Suprapubic skin (tissue), 4 donors: ENCODE data around the gene NTM. TPM values are rescaled to one million over a fixed set of nuclear protein-coding genes. Genes with fewer than 3 reads are reported as not detected.
"Not testable (repeated sequence)": the region's sequence is repeated elsewhere in the genome, so short reads cannot be mapped to it uniquely, and the experiment has no call there.

Source experiments
- DNase-seq, 2 donors: peaks; one replicate each; pipeline ENCODE4 v3.0.0-alpha.2; 2019; ENCODE audit warnings: low spot score in 2 of 2
- H3K27ac ChIP-seq: fragments of 200-600 bp; sonication (generic); one replicate; pipeline ENCODE4 v1.5.1; 2019
- H3K27me3 ChIP-seq: fragments of 200-600 bp; sonication (generic); one replicate; pipeline ENCODE4 v1.5.1; 2019
- H3K36me3 ChIP-seq: fragments of 200-600 bp; sonication (generic); one replicate; pipeline ENCODE4 v1.5.1; 2019
- H3K4me1 ChIP-seq: fragments of 200-600 bp; sonication (generic); one replicate; pipeline ENCODE4 v1.5.1; 2019
- H3K4me3 ChIP-seq: fragments of 200-600 bp; sonication (generic); one replicate; pipeline ENCODE4 v1.5.1; 2019; ENCODE audit warnings: mild to moderate bottlenecking
- H3K9me3 ChIP-seq: fragments of 200-600 bp; sonication (generic); one replicate; pipeline ENCODE4 v1.5.1; 2019
- EP300 ChIP-seq: sonication (generic); formaldehyde crosslinking; IDR thresholded peaks from one replicate; pipeline ENCODE4 v1.6.1; 2017; ENCODE audit warnings: antibody characterized with exemption
- POLR2A ChIP-seq, 2 donors: fragments of 450-650 bp; IDR thresholded peaks; one replicate each; pipeline ENCODE4 v1.6.1; 2017; ENCODE audit warnings: antibody characterized with exemption in 2 of 2, mild to moderate bottlenecking in 2 of 2, moderate library complexity in 2 of 2
- POLR2AphosphoS5 ChIP-seq, 3 donors: sonication (generic); formaldehyde crosslinking; IDR thresholded peaks; one replicate each; pipeline ENCODE4 v1.6.1; 2017; ENCODE audit warnings: antibody characterized with exemption in 3 of 3
- WGBS: methylation state at CpG from one replicate; pipeline ENCODE4 v1.1.5; 2018; 5-methylcytosine and 5-hydroxymethylcytosine counted together
- total RNA-seq, 4 donors: library from RNA; depleted of rRNA; stranded (reverse); fragments of >200 nt; gene quantifications; one replicate each; pipeline ENCODE4 v1.1.0, GENCODE V29; 2016
- TF ChIP-seq, protein P1 (sequence below), 2 donors: fragments of 200-600 bp in 1 of 2; fragments of 450-650 bp in 1 of 2; sonication (generic) in 1 of 2; IDR thresholded peaks; one replicate each; pipeline ENCODE4 v1.5.1; 2016 to 2019; ENCODE audit warnings: antibody characterized with exemption in 2 of 2, mild to moderate bottlenecking in 1 of 2, moderate library complexity in 1 of 2

Gene NTM
- total RNA-seq, 4 donors from 2014 or later = 0.19 to 19.1 (median 2.1) TPM

DNA sequence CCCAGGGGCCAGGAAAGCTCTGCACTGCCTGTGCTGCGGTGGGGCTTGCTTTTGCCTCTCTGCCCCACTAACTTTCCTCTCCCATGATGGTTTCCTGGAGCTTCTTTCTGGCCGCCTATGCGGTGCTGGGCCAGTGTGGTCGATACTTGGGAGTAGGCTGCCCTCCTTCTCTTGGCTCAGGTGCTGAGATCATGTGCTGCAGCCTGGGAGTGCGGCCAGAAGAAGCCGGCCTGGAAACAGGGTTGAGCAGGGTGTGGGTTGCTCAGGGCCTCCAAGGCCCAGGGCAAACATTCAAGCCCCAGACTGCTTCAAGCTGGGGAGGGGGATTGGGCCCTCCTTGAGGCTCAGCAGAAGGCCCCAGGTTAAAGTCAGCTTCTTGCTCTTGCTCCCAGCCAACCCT, 125.0 kb downstream of the NTM start:
- Histone ChIP-seq H3K27me3 (no peaks in the 10 kb centered on the region), H3K9me3 (no peaks in the 10 kb centered on the region), H3K27ac (peak overlapping the region; percentile 67), H3K36me3 (no peaks in the 10 kb centered on the region), H3K4me1 (peaks cover 32% of the 10 kb centered on the region), H3K4me3 (no peak overlapping the region)
- WGBS = 13% methylated on average over 3 of the region's 6 CpGs
- peak in 1 of 2 donors; percentile 72 for DNase-seq
- TF ChIP-seq POLR2A (IDR thresholded peaks at IDR 0.05) = no peak
- TF ChIP-seq, protein P1, sequence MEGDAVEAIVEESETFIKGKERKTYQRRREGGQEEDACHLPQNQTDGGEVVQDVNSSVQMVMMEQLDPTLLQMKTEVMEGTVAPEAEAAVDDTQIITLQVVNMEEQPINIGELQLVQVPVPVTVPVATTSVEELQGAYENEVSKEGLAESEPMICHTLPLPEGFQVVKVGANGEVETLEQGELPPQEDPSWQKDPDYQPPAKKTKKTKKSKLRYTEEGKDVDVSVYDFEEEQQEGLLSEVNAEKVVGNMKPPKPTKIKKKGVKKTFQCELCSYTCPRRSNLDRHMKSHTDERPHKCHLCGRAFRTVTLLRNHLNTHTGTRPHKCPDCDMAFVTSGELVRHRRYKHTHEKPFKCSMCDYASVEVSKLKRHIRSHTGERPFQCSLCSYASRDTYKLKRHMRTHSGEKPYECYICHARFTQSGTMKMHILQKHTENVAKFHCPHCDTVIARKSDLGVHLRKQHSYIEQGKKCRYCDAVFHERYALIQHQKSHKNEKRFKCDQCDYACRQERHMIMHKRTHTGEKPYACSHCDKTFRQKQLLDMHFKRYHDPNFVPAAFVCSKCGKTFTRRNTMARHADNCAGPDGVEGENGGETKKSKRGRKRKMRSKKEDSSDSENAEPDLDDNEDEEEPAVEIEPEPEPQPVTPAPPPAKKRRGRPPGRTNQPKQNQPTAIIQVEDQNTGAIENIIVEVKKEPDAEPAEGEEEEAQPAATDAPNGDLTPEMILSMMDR (IDR thresholded peaks at IDR 0.05) = no peak
- no peak for TF ChIP-seq EP300
- TF ChIP-seq POLR2AphosphoS5 (IDR thresholded peaks at IDR 0.05) = no peak

DNA sequence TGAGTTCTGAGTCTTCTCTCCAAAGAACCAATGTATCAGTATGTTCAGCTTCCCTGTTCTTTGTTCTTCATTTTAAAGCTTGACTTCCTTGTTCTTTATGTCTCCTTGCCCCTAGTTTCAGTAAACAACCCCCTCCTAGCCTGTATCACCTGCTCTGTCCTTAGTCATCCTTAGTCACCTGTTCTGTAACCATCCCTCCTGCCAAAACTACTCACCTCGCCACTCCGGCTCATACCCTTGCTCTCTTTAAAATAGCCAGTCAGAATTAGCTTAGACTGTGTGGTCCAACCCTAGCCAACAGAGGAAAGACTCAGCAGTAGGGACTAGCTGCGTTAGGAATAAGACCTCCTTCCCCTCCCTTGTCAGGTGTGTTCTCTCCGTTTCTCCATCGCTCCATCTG, 127.3 kb downstream of the NTM start:
- H3K36me3 ChIP-seq, H3K27me3 ChIP-seq, H3K9me3 ChIP-seq, DNase-seq, H3K27ac ChIP-seq, H3K4me3 ChIP-seq: not testable (repeated sequence)
- H3K4me1 ChIP-seq = peaks cover 32% of the 10 kb centered on the region
- WGBS = 81% methylated on average over 5 of the region's 5 CpGs

DNA sequence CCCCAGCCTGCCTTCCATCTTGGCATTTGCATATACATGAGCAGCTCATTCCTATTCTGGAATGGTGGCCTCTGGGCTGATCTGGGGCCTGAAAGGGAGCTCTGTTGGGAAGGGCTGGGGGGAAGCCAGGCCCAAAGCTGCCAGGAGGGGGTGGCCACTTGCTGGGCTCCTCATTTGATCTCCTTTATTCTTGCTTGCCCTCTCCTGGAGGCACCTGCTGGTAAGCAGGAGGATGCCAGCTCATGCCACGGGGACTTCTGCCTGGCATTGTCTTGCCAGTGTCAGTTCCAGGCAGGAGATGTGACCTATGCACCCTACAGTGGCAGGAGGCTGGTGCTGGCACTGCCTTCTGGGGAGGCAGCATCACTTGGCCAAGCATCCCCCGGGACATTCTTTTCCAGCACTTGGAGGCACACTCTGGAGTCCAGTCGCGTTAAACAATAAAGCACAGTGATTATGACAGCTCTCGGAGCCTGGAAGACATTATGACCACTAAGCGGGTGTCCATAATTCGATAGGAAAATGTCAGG, 128.3 kb downstream of the NTM start:
- 77% methylated on average over 7 of the region's 7 CpGs for WGBS
- TF ChIP-seq POLR2AphosphoS5 (IDR thresholded peaks at IDR 0.05) = no peak
- H3K4me3 ChIP-seq = no peak overlapping the region
- peaks cover 3% of the 10 kb centered on the region for H3K27me3 ChIP-seq
- H3K4me1 ChIP-seq = peaks cover 32% of the 10 kb centered on the region
- no peaks in the 10 kb centered on the region for H3K36me3 ChIP-seq
- no peaks in the 10 kb centered on the region for H3K9me3 ChIP-seq
- no peak for DNase-seq
- H3K27ac ChIP-seq = no peak overlapping the region

DNA sequence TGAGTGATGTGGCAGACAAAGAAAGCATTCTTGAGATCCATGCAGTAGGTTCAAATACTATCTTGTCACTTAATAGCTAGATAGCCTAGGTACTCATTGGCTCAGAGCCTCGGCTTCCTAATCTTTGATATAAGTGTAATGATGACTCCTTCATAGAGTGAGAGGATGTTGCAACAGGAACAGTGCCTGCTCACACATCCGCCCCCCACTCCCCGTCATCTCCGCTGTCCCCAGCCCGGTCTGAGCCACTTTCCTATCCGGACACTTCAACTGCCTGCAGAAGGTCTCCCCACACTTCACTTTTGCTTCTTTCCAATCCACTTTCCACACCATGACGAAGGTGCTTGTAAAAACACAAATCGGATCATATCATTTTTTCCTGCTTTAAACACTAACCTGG, 128.8 kb downstream of the NTM start:
- WGBS = 84% methylated on average over 8 of the region's 8 CpGs
- H3K9me3 ChIP-seq = no peaks in the 10 kb centered on the region
- H3K4me1 ChIP-seq = peaks cover 33% of the 10 kb centered on the region
- TF ChIP-seq POLR2AphosphoS5 (IDR thresholded peaks at IDR 0.05) = no peak
- TF ChIP-seq, protein P1 (IDR thresholded peaks at IDR 0.05) = no peak
- no peak for TF ChIP-seq POLR2A (IDR thresholded peaks at IDR 0.05)
- no peak for TF ChIP-seq EP300
- H3K27me3 ChIP-seq = peaks cover 3% of the 10 kb centered on the region
- H3K4me3 ChIP-seq = no peak overlapping the region
- DNase-seq = no peak
- H3K27ac ChIP-seq = no peak overlapping the region
- no peaks in the 10 kb centered on the region for H3K36me3 ChIP-seq

DNA sequence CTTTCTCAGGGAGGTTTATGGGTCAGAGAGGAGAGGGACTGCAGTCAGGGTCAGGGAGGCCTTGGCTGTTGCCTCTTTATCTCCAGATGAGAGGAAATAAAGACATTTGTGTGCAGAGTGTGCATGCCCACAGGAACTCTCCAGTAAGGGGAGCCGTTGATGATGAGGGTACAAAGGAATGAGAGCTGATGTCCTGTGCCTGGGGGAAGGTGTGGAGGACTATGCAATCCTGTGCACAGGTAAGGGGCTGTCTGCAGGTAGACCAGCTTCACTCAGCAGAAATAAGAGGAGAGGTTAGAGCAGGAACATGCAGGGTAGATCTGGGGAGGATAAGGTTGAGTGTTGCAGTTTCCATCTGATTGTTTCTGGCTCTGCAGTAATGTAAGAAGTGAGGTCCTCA, 132.6 kb downstream of the NTM start:
- no peaks in the 10 kb centered on the region for H3K36me3 ChIP-seq
- DNase-seq = no peak
- WGBS = 56% methylated on average over 1 of the region's 1 CpG
- no peak overlapping the region for H3K27ac ChIP-seq
- TF ChIP-seq POLR2AphosphoS5 (IDR thresholded peaks at IDR 0.05) (no peak), POLR2A (IDR thresholded peaks at IDR 0.05) (no peak), EP300 (no peak)
- TF ChIP-seq, protein P1 (IDR thresholded peaks at IDR 0.05) = no peak
- H3K27me3 ChIP-seq = peaks cover 8% of the 10 kb centered on the region
- no peaks in the 10 kb centered on the region for H3K9me3 ChIP-seq
- peaks cover 10% of the 10 kb centered on the region for H3K4me1 ChIP-seq
- H3K4me3 ChIP-seq = no peak overlapping the region

DNA sequence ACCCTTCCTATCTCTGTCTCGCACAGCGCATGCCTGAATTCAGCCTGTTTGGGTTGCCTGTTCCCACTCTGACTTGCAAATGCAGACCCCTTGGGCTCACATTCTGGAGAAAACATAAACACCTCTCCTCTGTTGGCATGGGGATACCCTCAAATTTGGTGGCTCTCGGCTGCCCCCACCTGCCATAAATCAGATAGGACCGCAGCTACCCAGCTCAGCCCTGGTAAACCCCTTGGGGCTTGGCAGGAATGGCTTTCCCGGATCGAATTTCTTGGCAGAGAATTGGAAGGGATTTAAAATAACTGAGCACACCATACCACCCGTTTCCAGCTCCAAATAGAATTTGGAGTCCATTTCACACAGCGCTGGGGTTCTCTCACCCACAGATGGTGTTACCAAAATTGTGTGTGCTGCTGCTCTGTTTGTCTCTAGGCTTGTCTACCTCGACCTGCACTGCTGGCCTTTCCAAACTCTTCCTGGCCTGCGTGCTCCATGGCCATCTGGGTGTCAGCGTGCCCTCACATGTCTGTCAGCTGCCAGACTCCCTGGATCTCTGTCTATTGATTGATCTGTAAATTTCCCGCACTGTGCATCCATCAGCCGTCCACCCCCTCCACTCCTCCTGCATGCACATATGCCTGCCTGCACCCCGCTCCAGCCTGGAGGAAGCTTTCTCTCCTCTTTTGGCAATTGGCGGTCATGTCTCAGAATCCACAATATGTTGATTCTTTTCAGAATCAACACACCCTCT, 134.0 kb downstream of the NTM start:
- Histone ChIP-seq H3K27ac (no peak overlapping the region), H3K27me3 (peaks cover 8% of the 10 kb centered on the region), H3K9me3 (no peaks in the 10 kb centered on the region), H3K36me3 (no peaks in the 10 kb centered on the region), H3K4me1 (peaks cover 10% of the 10 kb centered on the region), H3K4me3 (no peak overlapping the region)
- DNase-seq = no peak
- 29% methylated on average over 15 of the region's 15 CpGs for WGBS
- TF ChIP-seq, protein P1 (IDR thresholded peaks at IDR 0.05) = peak in 1 of 2 donors; percentile 21
- TF ChIP-seq POLR2A (IDR thresholded peaks at IDR 0.05) = no peak
